ENCODE results near the gene PRR16. TPM values are rescaled to one million over a fixed set of nuclear protein-coding genes. Genes with fewer than 3 reads are reported as not detected.

The PRR16 gene
- total RNA-seq, 1 donor from 2014 or later = 5.2 TPM

- DNase-seq = no peak
These were observed 112.5 kb downstream of the PRR16 start for GRCh38 chr5:120576588-120576987.

- DNase-seq = no peak
These were observed 118.5 kb downstream of the PRR16 start for GRCh38 chr5:120582635-120583034.

GRCh38 chr5:120586646-120587045 lies 122.5 kb downstream of the PRR16 start:
- no peak for DNase-seq

GRCh38 chr5:120591911-120592310 lies 127.8 kb downstream of the PRR16 start:
- DNase-seq = no peak

- no peak for DNase-seq
These were observed 135.5 kb downstream of the PRR16 start for GRCh38 chr5:120599576-120599975.

- no peak for DNase-seq
These were observed 136.5 kb downstream of the PRR16 start for GRCh38 chr5:120600639-120601038.

GRCh38 chr5:120602033-120602432 lies 137.9 kb downstream of the PRR16 start:
- no peak for DNase-seq

GRCh38 chr5:120604884-120605283 lies 140.8 kb downstream of the PRR16 start:
- DNase-seq = no peak

- DNase-seq = no peak
These were observed 141.4 kb downstream of the PRR16 start for GRCh38 chr5:120605325-120606079.

GRCh38 chr5:120609570-120609969 lies 145.5 kb downstream of the PRR16 start:
- peak; percentile 6 for DNase-seq

- no peak for DNase-seq
These were observed 146.0 kb downstream of the PRR16 start for GRCh38 chr5:120610145-120610544.

- no peak for DNase-seq
These were observed 149.6 kb downstream of the PRR16 start for GRCh38 chr5:120613729-120614128.

- DNase-seq = peak; percentile 56
These were observed 150.6 kb downstream of the PRR16 start for GRCh38 chr5:120614531-120615180.

GRCh38 chr5:120615967-120616645 lies 152.0 kb downstream of the PRR16 start:
- no peak for DNase-seq

GRCh38 chr5:120621339-120621738 lies 157.2 kb downstream of the PRR16 start:
- no peak for DNase-seq

GRCh38 chr5:120624021-120624563 lies 160.0 kb downstream of the PRR16 start:
- DNase-seq = no peak

- peak; percentile 60 for DNase-seq
These were observed 164.1 kb downstream of the PRR16 start for GRCh38 chr5:120628156-120628555.

GRCh38 chr5:120630550-120630949 lies 166.4 kb downstream of the PRR16 start:
- DNase-seq = no peak

GRCh38 chr5:120631611-120632010 lies 167.5 kb downstream of the PRR16 start:
- DNase-seq = no peak

- no peak for DNase-seq
These were observed 168.3 kb downstream of the PRR16 start for GRCh38 chr5:120632430-120632829.

- no peak for DNase-seq
These were observed 174.3 kb downstream of the PRR16 start for GRCh38 chr5:120638449-120638848.

GRCh38 chr5:120640778-120641177 lies 176.7 kb downstream of the PRR16 start:
- DNase-seq = no peak

GRCh38 chr5:120644516-120644915 lies 180.4 kb downstream of the PRR16 start:
- DNase-seq = no peak

All from tongue (tissue), 2 donors.